HG03045 (cell line): Measurements from ENCODE around the gene KRT85.
"Not testable (repeated sequence)": the region's sequence is repeated elsewhere in the genome, so short reads cannot be mapped to it uniquely, and the experiment has no call there.

ENCODE experiments used
- ATAC-seq: cut with Tn5 transposase; IDR thresholded peaks from one replicate; pipeline ENCODE4 v1.9.1; 2021; ENCODE audit warnings: mild to moderate bottlenecking, moderate library complexity; ENCODE audit not compliant: unreplicated experiment

Gene KRT85

GRCh38 chr12:52327830-52328500 is 39.3 kb downstream of the KRT85 start:
- no peak for ATAC-seq

GRCh38 chr12:52327052-52327829 is 40.0 kb downstream of the KRT85 start:
- peak; percentile 80 for ATAC-seq

- no peak for ATAC-seq
These were observed 43.2 kb downstream of the KRT85 start for GRCh38 chr12:52324153-52324444.

- no peak for ATAC-seq
These were observed 43.7 kb downstream of the KRT85 start for GRCh38 chr12:52323416-52324152.

GRCh38 chr12:52323001-52323400 is 44.3 kb downstream of the KRT85 start:
- ATAC-seq, result no peak

GRCh38 chr12:52322069-52322468 is 45.2 kb downstream of the KRT85 start:
- ATAC-seq, result no peak

GRCh38 chr12:52321418-52321817 is 45.9 kb downstream of the KRT85 start:
- no peak for ATAC-seq

- ATAC-seq, result no peak
These were observed 46.4 kb downstream of the KRT85 start, which contains the start of gene KRT83 for GRCh38 chr12:52320784-52321400. Gene KRT83 (minus strand): TSS chr12:52321398. CDS start chr12:52321335, 63 bp downstream.

- ATAC-seq, result no peak
These were observed 48.2 kb downstream of the KRT85 start for GRCh38 chr12:52319097-52319496.

GRCh38 chr12:52318241-52318990 is 48.9 kb downstream of the KRT85 start:
- no peak for ATAC-seq

GRCh38 chr12:52317468-52318052 is 49.7 kb downstream of the KRT85 start:
- ATAC-seq, result no peak

GRCh38 chr12:52316701-52317100 is 50.6 kb downstream of the KRT85 start:
- ATAC-seq, result no peak

GRCh38 chr12:52316290-52316689 is 51.0 kb downstream of the KRT85 start:
- ATAC-seq, result no peak

- not testable (repeated sequence) for ATAC-seq
These were observed 51.6 kb downstream of the KRT85 start for GRCh38 chr12:52315721-52316120.

- no peak for ATAC-seq
These were observed 52.8 kb downstream of the KRT85 start for GRCh38 chr12:52314511-52314910.

- ATAC-seq, result no peak
These were observed 53.4 kb downstream of the KRT85 start for GRCh38 chr12:52313926-52314325.

GRCh38 chr12:52313461-52313860 is 53.8 kb downstream of the KRT85 start:
- no peak for ATAC-seq

GRCh38 chr12:52312086-52312485 is 55.2 kb downstream of the KRT85 start:
- no peak for ATAC-seq

GRCh38 chr12:52311285-52311648 is 56.0 kb downstream of the KRT85 start:
- ATAC-seq, result no peak

GRCh38 chr12:52310622-52311284 is 56.5 kb downstream of the KRT85 start:
- ATAC-seq, result no peak
